Stomach (tissue), 4 donors: ENCODE measurements around the gene STYXL1.

ENCODE experiments used
- CTCF ChIP-seq, 7 experiments: fragments of 450-650 bp in 4 of 7; fragments of 200-600 bp in 3 of 7; sonication (generic) in 3 of 7; IDR thresholded peaks; one replicate each; pipeline ENCODE4 v1.5.1; 2016 to 2019; ENCODE audit warnings: antibody characterized with exemption in 7 of 7, control low read depth in 2 of 7, mild to moderate bottlenecking in 1 of 7
- EP300 ChIP-seq: sonication (generic); formaldehyde crosslinking; IDR thresholded peaks from one replicate; pipeline ENCODE4 v1.6.1; 2017; ENCODE audit warnings: antibody characterized with exemption
- POLR2A ChIP-seq, 4 donors: fragments of 450-650 bp; IDR thresholded peaks; one replicate each; pipeline ENCODE4 v1.6.1; 2016; ENCODE audit warnings: antibody characterized with exemption in 4 of 4, control low read depth in 2 of 4, mild to moderate bottlenecking in 1 of 4, moderate library complexity in 1 of 4
- POLR2AphosphoS5 ChIP-seq, 3 donors: sonication (generic); formaldehyde crosslinking; IDR thresholded peaks; one replicate each; pipeline ENCODE4 v1.6.1; 2016; ENCODE audit warnings: antibody characterized with exemption in 3 of 3

GRCh38 chr7:75965617-75966016 is 82.2 kb downstream of the STYXL1 start:
- TF ChIP-seq CTCF (IDR thresholded peaks at IDR 0.05) = no peak
- TF ChIP-seq POLR2AphosphoS5 (IDR thresholded peaks at IDR 0.05) = no peak
- TF ChIP-seq POLR2A (IDR thresholded peaks at IDR 0.05) = no peak
- TF ChIP-seq EP300 = no peak
